ENCODE data around the gene CYP21A2.
"Not testable (repeated sequence)": the region's sequence is repeated elsewhere in the genome, so short reads cannot be mapped to it uniquely, and the experiment has no call there.

Gene CYP21A2

DNA sequence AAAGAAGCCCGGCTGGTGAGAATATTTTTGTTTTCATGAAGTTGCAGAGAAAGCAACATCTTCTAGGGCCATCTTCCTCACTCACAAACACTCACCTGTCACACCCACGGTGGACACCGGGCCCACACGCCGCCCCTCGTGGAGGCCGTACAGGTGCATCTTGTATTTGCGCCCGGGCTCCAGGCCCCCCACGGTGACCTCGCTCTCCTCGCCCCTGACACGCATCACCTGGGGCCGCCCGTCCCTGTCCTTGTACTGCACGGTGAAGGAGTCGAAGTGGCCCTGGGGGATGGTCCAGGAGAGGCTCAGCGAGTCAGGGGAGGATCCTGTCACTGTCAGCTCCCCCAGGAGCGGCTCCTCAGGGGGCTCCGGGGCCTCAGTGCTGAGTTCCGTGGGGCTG is 17.5 kb downstream of the CYP21A2 start:
- not testable (repeated sequence) for DNase-seq (ENCODE audit: low spot score)

DNA sequence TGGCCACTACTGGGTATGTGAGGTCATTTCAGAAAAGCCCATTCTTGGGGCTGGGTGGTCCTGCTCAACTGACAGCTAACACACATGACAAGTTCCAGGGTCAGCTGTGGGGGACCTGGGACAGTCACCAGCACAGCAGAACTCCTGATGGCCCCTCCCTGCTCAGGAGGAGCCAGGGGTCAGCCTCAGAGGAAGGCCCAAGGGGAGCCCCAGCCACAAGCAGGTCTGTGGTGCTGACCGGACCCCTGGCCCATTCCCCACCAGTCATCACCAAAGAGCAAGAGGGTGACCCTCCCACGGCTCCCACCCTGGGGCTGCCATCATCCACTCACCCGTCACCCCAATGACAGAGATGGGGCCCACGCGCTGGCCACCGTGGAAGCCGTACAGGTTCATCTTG is 18.0 kb downstream of the CYP21A2 start:
- DNase-seq (ENCODE audit: low spot score): no peak

DNA sequence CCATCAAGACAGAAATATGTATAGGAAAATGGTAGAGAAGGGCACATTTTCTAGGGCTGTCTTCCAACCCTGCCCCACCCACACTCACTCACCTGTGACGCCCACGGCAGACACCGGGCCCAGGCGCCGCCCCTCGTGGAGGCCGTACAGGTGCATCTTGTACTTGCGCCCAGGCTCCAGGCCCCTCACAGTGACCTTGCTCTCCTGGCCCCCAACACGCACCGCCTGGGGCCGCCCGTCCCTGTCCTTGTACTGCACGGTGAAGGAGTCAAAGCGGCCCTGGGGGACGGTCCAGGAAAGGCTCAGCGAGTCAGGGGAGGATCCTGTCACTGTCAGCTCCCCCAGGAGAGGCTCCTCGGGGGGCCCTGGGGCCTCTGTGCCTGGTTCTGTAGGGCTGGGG is 19.8 kb downstream of the CYP21A2 start:
- DNase-seq (ENCODE audit: low spot score): no peak

DNA sequence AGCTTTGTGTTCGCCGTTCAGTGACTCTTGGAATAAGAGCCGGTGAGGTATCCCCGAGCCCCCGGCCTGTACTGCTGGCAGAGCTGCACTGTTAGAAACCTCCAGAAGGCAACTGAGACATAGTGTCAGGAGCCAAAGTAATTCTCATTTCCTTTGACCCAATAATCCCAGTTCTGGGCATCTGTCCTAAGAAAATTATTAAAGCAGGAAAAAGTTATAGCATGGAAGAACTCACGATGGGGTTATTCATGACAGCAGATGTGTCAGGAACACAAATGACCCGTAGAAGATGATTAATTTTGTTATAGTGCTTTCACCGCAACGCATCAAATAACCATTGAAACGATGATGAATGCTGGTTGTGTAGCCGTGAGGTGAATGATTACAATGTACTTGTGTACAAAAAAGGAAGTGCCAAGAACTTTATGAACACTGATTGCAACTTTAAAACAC is 20.3 kb downstream of the CYP21A2 start:
- DNase-seq (ENCODE audit: low spot score): no peak

DNA sequence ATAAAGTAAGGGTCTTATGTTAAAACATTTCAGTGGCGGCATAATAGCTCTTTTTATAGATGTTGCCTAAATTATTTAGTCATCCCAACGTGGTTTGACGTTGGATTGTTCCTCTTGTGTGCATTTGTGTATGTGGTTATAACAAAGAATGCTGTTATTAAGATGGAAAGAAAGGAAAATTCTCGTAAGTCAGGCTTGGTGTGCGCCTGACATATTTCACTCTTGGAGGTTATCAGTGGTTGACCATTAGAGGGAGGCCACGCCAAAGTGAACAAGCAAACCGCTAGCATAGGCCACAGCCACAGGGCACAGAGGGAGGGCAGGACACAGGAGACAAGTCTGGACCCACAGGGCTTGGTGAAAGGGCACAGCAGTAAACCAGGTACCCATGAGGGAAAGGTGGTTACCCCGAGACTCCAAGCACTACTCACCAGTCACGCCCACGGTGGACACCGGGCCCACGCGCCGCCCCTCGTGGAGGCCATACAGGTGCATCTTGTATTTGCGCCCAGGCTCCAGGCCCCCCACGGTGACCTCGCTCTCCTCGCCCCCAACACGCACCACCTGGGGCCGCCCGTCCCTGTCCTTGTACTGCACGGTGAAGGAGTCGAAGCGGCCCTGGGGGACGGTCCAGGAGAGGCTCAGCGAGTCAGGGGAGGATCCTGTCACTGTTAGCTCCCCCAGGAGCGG is 22.9 kb downstream of the CYP21A2 start:
- no peak for DNase-seq (ENCODE audit: low spot score)

DNA sequence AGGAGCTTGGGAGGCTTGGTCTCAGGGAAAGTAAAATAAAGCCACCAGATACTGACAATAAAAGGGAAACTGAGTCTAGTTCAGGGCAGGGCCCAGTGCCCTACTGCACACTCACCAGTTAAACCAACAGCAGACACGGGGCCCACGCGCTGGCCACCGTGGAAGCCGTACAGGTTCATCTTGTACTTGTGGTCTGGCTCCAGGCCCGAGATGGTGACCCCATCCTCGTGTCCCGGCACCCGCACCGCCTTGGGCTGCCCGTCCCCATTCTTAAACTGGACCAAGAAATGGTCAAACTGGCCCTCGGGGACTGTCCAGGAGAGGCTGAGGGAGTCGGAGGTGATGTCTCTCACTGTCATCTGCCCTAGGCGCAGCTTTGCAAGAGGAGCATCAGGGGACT is 26.5 kb downstream of the CYP21A2 start:
- no peak for DNase-seq (ENCODE audit: low spot score)

DNA sequence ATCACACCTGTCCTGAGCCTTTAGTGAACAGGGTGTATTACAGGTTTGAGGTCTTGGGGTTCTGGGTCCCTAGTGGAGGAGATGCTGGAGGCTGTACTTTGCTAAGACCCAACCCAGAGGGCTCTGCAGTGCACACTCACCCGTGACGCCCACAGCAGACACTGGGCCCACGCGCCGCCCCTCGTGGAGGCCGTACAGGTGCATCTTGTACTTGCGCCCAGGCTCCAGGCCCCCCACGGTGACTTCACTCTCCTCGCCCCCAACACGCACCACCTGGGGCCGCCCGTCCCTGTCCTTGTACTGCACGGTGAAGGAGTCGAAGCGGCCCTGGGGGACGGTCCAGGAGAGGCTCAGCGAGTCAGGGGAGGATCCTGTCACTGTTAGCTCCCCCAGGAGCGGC is 29.3 kb downstream of the CYP21A2 start:
- DNase-seq (ENCODE audit: low spot score): not testable (repeated sequence)

DNA sequence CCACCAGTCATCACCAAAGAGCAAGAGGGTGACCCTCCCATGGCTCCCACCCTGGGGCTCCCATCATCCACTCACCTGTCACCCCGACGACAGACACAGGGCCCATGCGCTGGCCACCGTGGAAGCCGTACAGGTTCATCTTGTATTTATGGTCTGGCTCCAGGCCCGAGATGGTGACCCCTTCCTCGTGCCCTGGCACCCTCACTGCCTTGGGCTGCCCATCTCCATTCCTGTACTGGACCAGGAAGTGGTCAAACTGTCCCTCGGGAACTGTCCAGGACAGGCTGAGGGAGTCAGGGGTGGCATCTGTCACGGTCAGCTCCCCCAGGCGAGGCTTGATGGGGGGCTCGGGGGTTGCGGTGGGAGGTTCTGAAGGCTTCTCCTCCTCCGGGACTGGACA is 30.1 kb downstream of the CYP21A2 start:
- DNase-seq (ENCODE audit: low spot score): not testable (repeated sequence)

DNA sequence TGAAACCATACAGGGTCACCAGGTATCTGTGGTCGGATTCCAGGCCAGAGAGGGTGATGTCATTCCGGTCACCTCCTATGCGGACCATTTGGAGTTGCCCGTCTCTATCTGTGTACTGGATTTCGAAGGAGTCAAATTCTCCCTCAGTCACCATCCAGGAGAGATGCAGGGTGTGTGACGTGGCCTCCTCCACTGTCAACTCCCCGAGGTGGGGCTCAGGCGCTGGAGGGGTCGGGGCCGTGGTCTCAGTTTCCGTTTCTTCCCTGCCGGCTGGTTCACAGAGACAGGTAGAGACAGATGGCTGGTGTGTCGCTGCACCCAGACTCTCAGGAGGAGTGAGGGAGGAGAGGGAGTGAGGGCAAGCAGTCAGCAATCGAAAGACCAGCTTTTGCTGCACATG is 30.7 kb downstream of the CYP21A2 start:
- no peak for DNase-seq (ENCODE audit: low spot score)

DNA sequence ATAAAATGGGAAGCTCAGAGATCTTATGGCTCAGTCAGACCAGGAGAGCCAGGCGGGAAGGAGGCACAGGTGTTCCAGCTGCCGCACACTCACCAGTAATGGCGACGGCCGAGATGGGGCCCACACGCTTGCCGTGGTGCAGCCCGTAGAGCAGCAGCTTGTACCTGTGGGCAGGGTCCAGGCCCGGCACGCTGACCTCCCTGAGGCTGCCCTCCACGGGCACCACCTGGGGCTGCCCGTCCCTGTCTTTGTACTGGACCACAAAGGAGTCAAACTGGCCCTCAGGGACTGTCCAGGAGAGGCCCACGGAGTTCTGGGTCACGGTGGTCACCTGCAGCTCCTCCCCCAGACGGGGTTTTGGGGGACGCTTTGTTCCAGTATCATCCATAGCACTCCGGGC is 31.2 kb downstream of the CYP21A2 start:
- DNase-seq (ENCODE audit: low spot score): no peak

DNA sequence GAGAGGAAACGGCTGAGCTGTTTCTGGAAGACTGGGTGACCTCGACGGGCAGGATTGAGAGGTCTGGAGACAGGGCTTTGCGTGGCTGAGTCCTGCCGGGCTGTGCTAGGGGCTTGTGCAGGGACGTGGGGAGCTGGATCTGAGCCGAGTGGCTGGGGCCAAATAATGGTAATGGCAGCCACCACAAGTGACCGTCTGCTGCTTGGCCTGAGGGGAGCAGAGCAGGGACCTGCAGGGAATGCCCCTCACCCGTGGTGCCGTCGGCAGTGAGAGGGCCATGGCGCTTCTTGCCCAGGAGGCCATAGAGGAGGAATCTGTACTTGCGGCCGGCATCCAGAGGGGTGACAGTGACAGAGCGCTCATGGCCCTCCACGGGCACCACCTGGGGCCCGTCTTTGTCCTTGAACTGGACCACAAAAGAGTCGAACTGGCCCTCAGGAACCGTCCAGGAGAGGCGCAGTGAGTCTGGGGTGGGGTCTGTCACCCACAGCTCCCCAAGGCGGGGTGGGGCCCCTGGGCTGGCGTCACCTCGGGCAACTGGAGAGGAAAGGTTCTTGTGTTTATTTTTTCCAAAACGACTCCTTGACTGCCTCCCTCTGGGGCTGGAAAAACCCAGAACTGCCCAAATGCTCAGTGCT is 31.8 kb downstream of the CYP21A2 start:
- no peak for DNase-seq (ENCODE audit: low spot score)

DNA sequence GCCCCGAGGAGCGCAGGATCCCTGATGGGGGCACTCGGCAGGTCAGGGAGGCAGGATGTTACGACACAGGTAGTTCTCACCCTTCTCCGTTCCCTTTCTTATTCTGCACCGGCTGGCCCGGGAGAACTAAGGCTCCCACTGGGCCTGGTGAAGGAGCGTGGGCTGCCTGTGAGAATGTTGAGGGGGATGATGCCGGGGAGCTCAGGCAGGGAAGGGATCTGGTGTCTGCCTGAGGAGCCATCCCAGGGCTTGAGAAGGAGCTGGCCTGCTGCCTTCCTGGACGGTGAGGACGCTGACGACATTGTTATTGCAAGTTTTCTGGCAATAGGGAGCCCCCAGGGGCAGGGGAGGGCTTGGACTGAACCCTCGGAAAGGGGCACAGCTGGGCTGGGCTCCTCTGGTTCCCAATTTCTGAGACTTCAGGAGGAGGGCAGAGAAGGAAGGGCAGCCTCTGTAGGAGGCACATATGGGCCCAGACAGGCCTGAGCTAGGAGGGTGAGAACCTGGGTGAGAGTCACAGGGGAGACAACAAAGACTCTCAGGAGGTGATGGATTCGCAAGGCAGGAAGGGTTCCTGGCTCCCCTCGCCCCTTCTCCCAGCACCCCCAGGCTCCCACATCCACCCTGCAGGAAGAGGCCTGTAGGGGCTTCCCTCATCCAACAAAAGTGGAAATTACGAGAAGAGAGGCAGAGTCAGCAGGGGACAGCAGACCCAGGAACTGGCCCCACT is 32.8 kb downstream of the CYP21A2 start:
- no peak for DNase-seq (ENCODE audit: low spot score)

DNA sequence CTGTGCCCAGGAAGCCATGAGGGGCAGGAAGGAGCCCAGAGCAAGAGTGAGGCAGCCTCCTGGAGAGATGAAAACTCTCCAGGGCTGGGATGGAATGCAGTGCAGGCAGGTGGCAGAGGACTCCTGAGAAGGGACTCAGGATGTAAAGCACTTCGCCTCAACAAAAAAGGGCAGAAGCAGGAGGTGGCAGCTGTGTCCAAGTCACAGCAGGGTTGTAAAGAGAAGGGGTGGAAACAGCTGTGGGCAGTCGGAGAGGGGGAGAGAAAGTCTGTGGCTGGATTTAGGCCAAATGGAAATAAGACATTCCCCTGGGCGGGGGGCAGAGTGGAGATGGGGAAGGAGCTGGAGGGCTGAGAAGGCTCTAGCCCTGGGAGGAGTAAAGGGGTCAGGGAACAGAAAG is 34.9 kb downstream of the CYP21A2 start:
- no peak for DNase-seq (ENCODE audit: low spot score)

DNA sequence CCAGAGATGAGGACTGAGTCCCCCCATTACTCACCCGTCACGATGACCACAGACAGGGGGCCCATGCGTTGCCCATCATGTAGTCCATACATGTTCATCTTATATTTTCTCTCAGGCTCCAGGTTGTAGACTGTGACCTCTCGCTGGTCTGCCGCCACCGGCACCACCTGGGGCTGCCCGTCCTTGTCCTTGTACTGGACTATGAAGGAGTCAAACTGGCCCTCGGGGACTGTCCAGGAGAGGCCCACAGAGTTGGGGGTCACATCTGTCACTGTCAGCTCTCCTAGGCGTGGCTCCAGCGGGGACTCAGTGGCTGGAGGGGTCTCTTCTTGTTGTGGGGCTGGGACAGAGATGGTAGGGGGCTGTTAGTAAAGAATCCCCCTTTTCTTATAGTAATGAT is 35.4 kb downstream of the CYP21A2 start:
- no peak for DNase-seq (ENCODE audit: low spot score)

DNA sequence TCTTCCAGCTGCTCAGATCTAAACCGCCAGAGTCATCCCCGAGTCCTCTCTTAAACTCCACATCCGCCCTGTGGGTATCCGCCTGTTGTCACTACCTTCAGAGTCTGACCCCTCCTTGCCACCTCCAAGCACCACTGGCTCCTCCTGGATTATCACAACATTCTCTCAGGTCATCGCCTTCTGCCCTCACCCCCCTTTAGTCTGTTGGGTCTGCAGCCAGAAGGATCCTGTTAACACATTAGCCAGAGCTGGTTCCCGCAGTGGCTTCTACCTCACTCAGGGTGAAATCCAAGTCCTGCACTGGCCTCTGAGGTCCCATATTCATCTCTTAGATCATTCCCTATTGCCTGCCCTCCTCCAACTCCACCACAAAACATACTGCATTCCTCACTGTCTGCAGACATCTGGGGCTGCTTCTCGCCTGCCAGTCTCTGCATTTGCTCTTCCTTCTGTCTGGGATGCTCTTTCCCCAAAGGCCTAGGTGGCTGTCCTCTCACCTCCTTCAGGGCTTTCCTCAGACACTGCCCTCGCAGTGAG is 36.8 kb downstream of the CYP21A2 start:
- DNase-seq (ENCODE audit: low spot score): no peak

DNA sequence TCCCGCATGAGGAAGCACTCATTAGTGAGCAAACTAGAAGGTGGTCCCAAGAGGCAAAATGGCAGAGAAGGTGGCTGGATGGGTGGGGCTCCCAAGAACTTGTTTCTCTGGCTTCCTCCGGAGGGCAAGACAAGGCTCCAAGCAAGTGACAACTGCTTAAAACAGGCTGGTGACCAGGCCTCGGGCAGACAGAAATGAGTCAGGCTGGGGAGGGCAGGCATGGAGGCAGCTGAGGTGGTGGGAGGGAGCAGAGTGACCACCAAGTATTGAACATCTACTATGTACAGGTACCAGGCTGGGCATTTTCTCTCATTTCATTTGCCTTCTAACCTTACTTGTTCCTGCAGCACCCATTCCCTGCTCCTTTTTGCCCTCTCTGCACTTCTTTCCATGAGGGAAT is 37.6 kb downstream of the CYP21A2 start:
- DNase-seq (ENCODE audit: low spot score): no peak

DNA sequence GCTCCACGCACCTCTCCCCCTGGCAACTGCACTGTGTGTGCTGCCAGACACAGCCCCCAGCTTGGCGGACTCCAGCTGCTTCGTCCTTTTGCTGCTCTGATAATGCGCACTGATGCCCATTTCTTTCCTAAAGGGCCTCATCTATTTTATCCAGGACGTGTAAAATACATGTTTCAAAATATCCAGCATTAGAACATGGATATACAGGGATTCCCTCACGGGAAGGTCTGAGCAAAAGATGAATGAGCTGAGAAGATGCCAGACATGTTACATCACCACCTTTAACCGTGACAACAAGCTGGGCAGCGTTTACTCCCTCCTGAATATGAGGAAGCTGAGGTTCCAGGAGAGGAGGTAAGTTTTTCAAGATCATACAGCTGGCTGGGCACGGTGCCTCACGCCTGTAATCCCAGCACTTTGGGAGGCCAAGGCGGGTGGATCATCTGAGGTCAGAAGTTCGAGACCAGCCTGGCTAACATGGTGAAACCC is 38.1 kb downstream of the CYP21A2 start:
- DNase-seq (ENCODE audit: low spot score): no peak

DNA sequence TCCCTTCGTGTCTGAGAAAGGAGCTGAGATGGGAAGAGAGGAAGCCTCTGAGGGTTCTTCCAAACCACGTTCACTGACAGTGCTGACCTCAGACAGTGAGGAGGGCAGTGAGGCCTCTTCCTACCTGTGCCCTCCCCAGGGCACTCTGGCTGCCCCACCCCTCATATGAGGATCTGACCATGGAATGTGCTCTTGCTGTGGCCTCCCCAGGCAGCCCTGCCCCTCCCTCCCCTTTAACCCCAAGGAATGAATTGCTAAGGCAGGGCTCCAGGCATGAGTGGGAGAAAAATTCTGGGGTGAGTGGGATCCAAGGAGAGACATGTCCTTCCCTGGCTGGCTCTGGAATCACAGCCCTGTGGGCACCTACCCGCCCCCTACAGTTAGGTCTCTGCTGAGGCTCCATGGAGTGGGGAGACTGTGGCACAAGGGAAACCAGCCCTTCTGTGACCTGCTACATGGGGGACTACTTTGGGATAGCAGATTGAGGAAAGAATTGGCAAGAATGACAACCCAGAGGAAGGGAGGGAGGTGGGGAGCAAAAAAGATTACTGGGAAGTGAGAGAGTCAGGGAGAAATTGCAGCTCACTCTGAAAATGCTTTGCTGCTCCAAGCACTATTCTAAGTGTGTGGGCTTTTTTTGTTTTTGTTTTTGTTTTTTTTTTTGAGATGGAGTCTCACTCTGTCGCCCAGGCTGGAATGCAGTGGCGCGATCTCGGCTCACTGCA is 41.5 kb downstream of the CYP21A2 start:
- no peak for DNase-seq (ENCODE audit: low spot score)

DNA sequence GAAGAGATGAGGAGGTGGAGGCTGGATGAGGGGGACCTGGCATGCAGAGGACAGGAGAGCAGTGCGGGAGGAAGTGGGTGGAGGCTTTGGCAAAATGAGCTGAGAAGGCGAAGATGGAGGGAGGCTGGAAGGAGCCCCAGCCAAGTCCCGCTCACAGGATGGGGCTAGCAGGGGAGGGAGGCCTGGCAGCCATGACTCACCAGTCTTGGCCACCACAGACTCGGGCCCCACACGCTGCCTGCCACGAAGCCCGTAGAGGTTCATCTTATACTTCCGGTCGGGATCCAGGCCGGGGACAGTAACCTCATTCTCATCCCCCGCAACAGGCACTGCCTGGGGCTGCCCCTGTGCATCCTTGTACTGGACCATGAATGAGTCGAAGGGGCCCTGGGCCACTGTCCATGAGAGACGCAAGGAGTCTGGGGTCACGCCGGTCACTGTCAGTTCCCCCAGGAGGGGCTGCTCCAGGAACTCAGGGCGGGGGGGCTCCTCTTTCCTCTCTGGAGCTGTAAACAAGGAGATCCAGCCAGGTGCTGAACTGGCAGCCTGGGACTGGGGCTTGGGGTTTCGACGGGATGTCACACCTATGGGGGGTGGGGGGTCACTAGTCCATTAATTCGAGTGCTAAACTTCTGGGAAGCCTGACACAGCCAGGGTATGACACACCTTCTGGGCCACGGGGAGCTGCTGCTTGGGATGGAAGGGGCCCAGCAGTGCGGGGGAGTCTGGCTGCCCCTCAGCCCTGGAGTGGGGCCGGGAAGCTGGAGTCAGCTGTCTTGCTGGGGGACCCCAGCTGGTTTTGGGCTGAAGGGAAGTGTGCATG is 43.2 kb downstream of the CYP21A2 start:
- DNase-seq (ENCODE audit: low spot score): peak; percentile 56

DNA sequence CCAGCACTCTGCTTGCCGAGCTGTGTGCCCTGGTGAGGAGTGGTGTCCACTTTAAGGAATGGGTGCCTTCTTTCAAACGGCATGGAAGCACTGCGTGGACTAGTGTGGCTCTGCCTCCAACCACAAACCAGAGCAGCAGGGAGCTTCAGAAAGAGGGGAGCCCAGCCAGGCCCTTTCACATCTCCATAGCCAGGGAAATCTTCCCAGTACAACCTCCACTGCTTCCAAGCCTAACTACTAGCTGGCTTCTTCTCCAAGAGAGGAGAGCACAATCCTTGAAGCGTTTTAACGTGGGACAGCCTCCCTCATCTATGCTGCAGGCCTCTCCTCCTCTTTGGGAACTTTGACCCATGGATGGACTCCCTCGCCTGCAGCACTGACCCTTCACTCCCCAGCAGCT is 44.3 kb downstream of the CYP21A2 start:
- DNase-seq (ENCODE audit: low spot score): no peak

DNA sequence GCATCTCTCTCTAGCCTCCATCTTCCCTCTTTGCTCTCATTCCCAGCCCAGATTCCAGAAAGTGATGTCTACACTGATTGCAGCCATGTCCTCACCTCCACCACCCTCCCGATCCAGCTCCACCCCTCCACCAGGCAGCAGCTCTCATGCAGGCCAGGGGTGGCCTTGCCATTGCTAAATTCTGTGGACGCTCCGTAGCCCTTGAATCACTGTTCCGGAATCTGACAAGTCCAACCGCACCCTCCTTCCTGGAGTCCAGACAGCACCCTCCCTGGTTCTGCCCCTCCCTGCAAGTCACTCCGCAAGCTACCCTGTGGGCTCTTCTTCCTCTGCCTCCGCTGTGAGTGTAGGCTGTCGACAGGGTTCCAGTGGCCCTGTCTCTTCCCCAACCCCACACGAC is 44.7 kb downstream of the CYP21A2 start:
- DNase-seq (ENCODE audit: low spot score): peak; percentile 38
